GM19035 (cell line): ENCODE measurements around the gene KCNIP4.

Source experiments
- ATAC-seq: cut with Tn5 transposase; IDR thresholded peaks from one replicate; pipeline ENCODE4 v1.9.1; 2021; ENCODE audit not compliant: unreplicated experiment

The KCNIP4 gene

DNA sequence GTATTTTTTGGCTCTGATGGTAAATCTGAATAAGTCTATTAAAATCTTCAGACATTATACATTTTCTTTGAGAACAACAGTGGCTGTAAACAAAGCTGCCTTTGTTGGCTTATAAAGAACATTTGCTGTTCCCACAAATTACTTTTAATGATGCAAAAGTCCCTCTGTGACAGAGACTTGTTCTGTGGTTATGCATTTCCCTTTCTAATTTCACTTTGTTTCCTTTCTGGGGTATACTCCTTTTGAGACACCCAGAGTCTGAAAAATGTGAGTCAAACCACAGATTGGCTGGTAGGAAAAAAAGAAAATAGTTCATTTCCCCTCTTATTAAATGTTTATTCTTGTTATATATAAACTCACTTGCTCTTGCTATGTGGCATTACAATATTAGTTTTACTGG lies 845.9 kb downstream of the KCNIP4 start:
- no peak for ATAC-seq

DNA sequence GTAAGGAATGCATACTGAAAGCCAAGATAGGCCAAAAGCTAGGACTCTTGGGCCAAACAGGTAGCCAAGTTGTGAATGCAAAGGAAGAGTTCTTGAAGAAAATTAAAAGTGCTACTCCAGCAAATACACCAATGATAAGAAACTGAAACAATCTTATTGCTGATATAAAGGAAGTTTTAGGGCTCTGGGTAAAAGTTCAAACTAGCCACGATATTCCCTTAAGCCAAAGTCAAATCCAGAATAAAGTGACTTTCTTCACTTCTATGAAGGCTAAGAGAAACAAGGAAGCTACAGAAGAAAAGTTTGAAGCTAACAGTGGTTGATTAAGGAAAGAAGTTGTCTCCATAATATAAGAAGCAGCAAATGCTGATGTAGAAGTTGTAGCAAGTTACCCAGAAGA lies 850.7 kb downstream of the KCNIP4 start:
- ATAC-seq, result no peak

DNA sequence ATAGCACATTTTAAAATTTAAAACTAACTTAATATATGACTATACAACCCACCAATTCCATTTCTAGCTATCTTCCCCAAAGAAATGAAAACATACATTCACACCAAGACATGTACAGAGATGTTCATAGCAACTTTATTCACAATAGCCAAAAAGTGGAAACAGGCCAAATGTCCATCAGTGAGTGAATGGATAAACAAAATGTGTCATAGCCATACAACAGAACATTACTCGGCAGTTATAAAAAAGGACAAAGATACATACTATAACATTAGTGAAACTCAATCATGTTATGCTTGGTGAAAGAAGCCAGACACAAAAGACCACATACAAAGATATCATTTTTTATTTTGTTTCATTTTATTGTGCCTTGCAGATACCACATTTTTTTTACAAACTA lies 851.5 kb downstream of the KCNIP4 start:
- no peak for ATAC-seq

DNA sequence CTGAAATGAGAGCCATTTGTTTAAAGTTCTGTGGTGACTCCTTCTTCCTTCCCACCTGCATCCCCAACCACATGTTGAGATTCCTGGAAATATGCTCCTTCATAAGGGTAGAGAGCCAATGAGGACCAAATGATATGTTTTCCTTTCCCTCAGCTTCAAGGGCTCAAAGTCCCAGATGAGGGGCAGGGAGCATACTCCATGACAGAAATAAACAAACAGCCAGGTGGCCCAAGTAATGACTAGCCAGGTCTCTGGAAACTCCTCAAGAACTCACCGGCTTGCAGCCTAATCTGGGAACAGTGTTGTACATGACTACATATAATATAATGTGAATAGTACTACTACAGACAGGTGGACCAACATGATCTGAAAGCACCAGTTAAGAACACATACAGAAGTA lies 856.0 kb downstream of the KCNIP4 start:
- ATAC-seq, result no peak

DNA sequence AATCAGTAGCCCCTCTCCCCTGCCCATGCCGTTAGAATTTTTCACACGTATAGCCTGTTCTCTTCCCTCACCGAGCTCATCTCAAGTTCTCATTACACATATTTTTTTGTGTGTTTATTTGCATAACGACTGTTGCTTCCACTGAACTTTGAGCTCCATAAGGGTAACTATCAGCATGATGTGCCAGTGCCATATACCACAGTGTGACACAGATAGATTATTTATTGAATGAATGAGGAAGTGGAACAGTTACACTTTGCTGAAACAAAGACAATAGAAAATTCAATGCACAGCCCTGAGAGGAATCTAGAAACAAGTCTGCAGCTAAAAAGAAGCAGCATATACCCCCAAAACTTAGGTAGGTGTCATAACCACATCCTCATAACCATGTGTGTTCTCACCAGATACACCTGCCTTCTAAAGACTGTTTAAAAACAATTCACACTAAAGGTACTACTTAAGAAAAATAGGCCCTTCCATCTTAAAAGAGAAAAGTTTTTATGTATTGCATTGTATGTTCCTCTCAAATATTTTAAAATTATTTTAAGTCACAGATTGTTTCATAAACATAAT lies 858.4 kb downstream of the KCNIP4 start:
- no peak for ATAC-seq

DNA sequence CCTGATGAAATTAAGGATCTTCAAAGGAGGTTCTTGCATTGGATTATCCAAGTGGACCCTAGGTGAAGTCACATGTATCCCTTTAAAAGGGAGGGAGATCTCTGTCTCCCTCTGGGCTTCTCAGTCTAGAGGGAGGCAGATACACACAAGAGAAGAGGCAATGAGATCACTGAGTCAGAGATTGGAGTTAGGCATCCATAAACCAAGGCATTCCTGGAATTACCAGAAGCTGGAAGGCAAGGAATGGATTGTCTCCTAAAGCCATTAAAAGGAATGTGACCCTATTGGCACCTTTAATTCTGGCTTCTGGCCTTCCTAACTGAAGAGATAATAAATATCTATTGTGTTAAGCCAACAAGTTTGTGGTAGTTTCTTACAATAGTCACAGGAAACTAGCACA lies 865.2 kb downstream of the KCNIP4 start:
- ATAC-seq, result no peak

DNA sequence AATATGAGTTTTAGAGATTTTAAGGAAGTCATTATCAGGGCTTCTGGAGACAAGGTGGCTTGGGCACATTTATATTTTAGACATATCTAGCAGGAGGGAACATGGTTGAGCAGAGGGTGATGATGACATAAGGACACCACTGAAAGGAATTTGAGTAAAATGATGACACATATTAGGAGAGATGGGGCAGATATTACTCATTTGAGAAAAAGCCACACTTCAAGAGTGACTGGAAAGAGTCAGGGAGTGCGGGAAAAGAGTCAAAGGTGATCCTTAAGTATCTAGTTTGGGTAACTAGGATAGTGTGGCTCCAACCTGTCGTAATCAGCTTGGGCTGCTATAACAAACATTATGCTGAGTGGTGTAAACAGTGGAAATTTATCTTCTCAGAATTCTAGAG lies 870.6 kb downstream of the KCNIP4 start:
- no peak for ATAC-seq

DNA sequence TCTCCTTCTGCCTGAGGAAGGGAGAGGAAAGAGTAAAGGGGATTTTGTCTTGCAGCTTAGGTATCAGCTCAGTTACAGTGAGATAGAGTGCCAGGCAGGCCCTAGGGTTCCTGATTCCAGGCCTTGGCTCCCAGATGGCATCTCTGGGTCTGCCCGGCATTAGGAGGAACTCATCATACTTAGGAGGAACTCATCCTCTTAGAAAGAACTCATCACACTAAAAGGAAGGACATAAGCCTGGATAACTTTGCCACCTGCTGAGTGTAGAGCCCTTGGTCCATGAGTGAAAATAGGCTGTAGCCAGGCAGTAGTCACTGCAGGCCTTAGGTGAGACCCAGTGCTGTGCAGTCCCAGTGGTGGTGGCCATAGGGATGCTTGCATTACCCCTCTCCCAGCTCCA lies 881.2 kb downstream of the KCNIP4 start:
- no peak for ATAC-seq

DNA sequence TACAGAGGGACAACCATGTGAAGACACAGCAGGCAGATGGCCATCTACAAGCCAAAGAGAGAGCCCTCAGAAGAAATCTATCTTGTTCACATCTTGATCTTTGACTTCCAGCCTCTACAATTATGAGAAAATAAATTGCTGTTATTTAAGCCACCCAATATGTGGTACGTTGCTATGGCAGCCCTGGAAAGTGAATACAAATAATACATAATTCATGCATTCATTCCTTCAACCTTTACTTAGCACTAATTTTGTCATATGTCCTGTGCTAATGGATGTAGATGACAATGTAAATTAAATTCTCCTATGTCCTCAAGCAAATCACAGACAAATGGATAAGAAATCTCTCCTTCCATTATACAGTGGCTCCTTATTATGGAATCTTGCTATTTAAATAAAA lies 886.7 kb downstream of the KCNIP4 start:
- no peak for ATAC-seq

DNA sequence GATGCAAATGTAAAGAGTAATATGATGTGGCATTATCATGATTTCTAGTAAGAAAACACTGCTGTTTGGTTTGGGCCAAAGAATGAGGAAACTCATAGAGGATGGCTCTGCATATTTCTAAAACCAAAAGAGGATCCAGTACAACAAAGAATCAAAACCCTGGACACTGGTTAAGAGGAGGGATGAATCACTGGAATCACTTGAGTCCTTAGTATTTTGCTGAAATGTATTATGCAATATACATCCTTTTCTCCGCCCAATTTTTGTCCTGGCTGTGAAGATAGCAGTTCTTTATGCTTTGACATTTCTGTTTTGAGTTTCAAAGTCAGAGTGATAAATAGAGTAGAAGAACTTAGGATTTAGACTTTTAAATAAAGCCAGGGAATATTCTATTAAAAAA lies 902.4 kb downstream of the KCNIP4 start:
- no peak for ATAC-seq

DNA sequence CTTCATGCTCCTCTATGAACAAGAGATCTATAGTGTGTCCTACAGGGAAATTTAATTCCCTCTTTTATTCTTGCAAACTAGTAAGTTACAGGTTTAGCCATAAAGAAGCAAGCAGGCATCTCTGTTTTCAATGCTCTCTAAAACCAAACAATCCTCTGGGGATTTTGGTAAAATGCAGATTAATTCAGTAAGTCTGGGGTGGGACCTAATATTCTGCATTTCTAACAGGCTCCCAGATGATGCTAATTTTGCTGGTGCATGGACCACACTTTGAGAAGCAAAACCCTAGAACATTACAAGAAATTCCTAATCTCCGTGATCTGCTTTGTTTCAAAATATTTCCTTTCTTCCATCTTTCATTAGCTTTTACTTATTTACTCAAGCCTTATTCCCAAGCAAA lies 903.5 kb downstream of the KCNIP4 start:
- no peak for ATAC-seq

DNA sequence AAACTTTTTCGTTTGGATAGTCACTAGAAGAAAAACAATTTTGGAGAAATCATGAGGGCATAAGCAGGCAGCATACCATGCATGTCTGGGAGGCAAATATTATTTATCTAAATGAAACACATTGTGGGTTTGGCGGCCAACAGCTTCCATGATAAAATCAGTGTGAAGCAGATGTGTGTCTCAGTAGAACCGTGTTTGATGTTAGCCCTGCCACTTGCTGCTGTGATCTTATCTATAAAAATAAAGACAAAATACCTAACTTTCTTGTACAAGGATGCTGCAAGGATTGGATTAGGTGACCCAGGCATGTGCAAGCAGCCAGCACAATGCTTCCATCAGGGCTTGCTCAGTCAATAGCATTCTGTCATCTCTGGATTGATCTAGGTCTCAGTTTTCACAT lies 906.9 kb downstream of the KCNIP4 start:
- no peak for ATAC-seq

DNA sequence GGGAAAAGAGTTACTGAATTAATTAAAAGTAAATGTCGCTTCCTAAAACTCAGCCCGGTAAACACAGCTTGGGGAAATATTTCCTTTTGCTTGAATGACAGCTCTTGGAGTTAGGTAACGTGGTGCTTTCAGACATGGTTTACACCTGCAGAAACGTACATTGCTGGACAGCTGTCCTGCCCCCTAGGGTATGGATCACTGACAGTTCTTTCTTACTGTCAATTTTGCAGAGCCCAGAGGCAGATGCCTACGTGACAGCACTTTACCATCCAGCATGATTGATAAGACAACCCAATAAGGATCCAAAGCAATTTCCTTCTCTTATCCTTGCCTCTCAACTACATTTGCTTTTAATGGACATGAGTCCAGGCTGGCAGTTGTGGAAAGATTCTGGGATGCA lies 913.8 kb downstream of the KCNIP4 start:
- no peak for ATAC-seq

DNA sequence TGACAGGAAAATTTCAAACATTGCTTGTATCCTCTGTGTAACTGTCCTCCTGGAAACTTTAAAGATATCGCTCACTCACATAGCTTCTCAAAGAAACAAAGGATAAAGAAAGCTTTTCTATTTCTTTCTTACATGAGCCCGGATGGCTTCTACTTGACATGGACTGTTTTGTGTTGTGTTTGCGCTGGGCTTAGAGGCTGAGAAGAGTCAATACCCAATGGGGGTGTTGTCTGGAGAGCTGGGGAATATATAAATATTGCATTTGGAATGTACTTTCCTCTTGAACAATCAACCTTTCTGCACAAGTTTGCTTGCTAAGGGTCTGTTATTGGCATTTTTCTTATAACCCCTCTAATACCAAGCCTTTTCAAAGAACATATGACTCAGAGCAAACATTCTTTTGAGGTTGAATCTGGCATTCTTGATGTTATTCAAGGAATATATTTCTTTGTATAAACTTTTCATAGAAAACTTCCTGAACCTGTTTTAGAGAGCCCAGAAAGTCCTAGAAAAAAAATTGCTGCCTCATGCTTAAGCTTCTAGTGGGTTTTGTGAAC lies 916.4 kb downstream of the KCNIP4 start:
- ATAC-seq, result no peak

DNA sequence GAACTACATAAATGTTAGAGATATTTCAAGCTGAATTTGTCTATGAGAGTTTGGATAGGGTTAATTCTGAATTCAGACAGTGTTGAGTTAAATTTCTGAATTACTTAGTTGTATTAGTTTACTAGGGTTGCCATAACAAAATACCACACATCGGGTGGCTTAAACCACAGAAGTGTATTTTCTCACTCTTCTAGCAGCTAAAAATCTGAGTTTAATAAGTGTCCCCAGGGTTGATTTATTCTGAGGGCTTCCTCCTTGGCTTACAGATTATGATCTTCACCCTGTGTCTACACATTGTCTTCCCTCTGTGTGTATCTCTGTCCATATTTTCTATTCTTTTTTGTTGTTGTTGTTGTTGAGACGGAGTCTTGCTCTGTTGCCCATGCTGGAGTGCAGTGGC lies 929.8 kb downstream of the KCNIP4 start:
- no peak for ATAC-seq

DNA sequence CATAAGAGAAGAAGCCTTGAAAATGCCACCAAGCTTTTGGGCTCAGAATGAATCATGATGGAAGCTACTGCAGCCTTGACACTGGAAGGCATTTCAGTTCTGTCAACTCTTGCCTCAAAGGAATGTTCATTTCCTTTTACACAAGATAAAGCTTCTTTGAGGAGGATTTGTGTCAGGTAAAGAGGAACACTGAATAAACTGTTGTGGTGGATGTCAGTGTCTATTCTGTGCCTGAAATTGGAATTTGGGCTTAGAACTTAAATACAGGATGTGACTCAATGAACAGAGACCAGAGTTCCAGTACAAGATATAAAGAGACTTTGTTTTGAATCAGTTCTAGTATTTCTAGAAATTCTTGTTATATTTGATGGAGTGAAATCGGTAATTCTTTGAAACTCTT lies 935.1 kb downstream of the KCNIP4 start:
- ATAC-seq, result no peak

DNA sequence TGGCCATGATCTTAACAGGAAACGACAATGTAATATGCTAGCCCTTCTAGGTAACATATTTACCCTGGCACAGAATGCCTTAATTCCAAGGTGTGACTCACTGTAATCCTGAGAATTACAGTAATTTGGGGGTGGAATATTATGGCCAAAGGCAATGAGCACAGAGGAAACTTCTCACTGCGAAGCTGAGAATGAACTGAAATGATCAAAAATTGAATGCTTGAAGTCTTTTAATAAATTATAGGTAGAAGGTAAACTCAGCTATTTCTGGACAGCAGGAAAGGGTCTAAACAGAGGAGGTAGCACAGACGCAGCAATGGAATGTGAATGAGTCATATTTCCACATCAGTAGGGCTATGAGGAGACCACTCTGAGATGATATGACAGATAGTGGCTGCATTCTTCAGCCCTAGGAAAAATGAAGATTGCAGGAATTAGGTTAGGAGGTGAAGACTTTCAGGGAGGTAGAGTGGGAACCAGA lies 935.7 kb downstream of the KCNIP4 start:
- no peak for ATAC-seq

DNA sequence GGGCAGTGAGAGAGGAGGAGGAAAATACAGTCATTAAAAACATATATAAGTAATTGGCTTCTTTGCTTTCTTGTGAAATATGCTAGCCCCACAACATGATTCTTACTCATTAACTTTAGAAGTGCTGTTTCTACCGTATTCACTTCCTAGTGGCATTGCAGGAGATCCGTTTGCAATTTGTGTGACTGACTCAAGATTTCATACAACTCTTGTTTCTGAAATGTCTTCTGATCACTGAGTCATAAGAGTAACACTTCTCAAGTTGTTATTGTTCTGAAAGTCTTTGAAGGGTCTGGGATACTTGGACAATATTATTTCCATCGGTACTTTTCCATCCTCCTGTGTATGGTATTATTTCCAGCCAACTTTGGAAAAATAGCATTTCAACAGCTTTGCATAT lies 937.5 kb downstream of the KCNIP4 start:
- no peak for ATAC-seq

DNA sequence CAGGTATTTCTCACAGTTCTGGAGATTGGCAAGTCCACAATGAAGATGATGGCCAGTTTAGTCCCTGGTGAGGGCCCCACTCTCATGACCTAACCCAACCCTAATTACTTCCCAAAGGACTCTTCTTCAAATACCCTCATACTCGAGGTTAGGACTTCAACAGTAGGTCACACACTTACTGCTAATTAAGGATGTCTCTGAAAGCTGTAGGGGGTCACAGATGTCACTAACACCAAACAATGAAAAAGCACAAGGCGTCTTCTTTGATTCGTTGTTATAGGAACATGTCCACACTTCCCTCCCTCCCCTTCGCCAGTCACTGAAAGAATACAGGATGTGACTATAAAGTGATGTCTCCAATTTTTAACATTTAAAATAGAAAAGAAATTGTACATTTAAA lies 938.6 kb downstream of the KCNIP4 start:
- ATAC-seq, result no peak

DNA sequence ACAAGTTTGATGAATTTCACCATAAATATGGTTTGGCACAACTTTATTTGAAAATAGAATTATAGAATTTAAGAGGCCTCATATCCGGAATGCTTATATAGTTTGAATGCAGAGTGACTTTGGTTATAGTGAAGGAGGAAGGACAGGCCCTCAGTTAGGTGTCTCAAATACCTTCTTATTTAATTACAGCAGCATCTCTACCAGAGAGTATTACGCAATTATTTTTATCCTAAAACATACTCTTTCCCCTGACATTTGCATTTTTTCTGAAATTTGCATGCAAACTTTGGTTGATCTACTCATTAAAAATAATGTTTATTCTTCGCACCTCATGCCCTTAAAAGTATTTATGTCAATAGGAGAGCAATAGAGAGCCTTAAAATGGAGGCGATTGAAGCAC lies 942.9 kb downstream of the KCNIP4 start:
- no peak for ATAC-seq

DNA sequence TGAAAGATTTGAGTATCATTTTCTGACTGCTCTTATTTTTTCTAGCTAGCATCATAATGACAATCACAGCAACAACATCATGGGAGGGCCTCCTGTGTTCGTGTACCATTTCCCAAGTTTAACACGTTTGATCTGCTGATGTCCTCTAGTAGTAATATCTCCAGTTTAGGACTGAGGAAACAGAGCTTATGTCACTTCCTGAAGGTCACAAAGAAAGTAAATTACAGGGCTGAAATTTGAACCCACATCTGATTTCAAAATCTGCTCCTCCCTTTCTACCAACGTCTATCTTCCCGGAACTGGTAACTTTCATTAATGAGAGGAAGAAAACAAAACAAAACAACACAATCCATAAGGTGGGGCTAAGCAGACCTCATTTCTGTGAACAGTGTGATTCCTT lies 945.6 kb downstream of the KCNIP4 start:
- no peak for ATAC-seq

DNA sequence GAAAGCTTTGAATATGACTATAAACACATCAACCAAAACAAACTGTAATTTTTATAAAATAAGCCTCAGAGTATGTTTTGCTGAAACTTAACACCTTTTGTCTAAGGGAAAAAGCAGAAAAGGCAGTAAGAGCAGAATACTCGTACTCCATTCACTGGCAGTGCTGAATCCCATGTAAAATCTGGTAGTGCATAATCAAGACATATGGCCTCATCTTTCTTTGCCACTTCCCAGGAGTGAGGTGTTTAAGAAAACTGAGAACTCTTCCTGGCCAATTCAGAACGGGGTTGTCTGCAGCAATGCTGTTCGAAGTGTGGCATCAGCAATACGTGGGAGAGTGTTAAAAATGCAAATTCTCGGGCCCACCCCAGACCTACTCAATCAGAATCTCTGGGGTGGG lies 946.3 kb downstream of the KCNIP4 start:
- ATAC-seq, result no peak

DNA sequence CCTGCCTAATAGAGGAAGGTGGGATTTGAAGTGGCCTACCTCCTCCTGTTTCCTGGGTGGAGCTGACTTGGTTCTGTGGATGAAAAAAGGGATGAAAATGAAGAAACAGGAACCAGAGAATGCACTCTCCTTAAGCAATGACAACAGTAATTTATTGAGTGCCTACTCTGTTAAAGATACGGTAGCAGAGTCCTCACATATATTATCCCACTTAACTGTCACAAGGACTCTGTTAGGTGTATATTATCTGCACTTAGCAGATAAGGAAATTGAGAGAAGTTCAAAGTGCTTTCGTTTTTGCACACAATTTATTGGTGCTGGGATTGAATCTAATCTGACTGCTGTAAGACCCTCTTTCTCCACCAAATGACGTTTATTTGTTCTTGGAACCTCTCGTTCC lies 947.1 kb downstream of the KCNIP4 start:
- ATAC-seq, result no peak
